ENCODE measurements around the gene FAAP20.

The FAAP20 gene

DNA sequence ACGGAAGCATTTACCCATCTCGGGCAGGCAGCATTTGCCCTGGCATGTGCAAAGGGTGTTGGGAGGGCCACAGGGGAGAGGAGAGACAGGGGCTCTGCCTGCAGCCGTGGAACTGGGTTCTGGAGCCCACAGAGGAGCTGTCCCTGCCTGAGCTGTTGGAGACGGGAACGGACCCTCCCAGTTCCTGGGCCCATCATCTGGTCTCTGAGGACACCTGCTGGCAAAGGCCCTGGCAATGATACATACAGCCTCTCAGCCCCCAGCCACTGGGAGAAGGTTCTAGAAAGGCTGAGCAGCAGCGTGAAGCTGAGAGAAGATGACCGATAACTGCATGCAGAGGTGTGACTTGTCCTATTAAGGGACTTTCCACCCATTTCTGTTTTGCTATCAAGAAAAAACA lies 31.4 kb downstream of the FAAP20 start:
- DNase-seq: no peak
- no peaks in the 10 kb centered on the region for H3K36me3 ChIP-seq (replicated peaks; ENCODE audit: insufficient read depth, low read length)
- TF ChIP-seq, protein P1, sequence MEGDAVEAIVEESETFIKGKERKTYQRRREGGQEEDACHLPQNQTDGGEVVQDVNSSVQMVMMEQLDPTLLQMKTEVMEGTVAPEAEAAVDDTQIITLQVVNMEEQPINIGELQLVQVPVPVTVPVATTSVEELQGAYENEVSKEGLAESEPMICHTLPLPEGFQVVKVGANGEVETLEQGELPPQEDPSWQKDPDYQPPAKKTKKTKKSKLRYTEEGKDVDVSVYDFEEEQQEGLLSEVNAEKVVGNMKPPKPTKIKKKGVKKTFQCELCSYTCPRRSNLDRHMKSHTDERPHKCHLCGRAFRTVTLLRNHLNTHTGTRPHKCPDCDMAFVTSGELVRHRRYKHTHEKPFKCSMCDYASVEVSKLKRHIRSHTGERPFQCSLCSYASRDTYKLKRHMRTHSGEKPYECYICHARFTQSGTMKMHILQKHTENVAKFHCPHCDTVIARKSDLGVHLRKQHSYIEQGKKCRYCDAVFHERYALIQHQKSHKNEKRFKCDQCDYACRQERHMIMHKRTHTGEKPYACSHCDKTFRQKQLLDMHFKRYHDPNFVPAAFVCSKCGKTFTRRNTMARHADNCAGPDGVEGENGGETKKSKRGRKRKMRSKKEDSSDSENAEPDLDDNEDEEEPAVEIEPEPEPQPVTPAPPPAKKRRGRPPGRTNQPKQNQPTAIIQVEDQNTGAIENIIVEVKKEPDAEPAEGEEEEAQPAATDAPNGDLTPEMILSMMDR (IDR thresholded peaks at IDR 0.05; ENCODE audit: low read length): no peak
- no peak for TF ChIP-seq EZH2 (optimal IDR thresholded peaks at IDR 0.05; ENCODE audit: low read depth, low read length)
- TF ChIP-seq EZH2phosphoT487 (IDR thresholded peaks at IDR 0.05; ENCODE audit: low read length): no peak
- no peaks in the 10 kb centered on the region for H3K4me1 ChIP-seq (ENCODE audit: low read length)
- H2AFZ ChIP-seq (ENCODE audit: low read length): no peak overlapping the region
- no peak overlapping the region for H3K4me2 ChIP-seq (ENCODE audit: low read depth, low read length)
- H3K9me2 ChIP-seq (replicated peaks; ENCODE audit: insufficient read depth, low read length): no peaks in the 10 kb centered on the region
- no peaks in the 10 kb centered on the region for H3K9me3 ChIP-seq (replicated peaks; ENCODE audit: insufficient read depth, low read length)
- peaks cover 95% of the 10 kb centered on the region for H3K27me3 ChIP-seq (replicated peaks; ENCODE audit: insufficient read depth, low read length)
- H3F3A ChIP-seq (ENCODE audit: insufficient read depth, low read length): no peaks in the 10 kb centered on the region
- no peak overlapping the region for H3K9ac ChIP-seq (ENCODE audit: low read length)
- no peaks in the 10 kb centered on the region for H3K79me2 ChIP-seq (ENCODE audit: low read length)
- no peaks in the 10 kb centered on the region for H4K20me1 ChIP-seq (ENCODE audit: insufficient read depth, low read length)
- H3K27ac ChIP-seq (ENCODE audit: low read length): no peak overlapping the region
- H3K4me3 ChIP-seq (ENCODE audit: low read length): no peak overlapping the region

- DNase-seq: no peak
- no peak overlapping the region for H3K4me3 ChIP-seq (ENCODE audit: low read length)
- H3K79me2 ChIP-seq (ENCODE audit: low read length): no peaks in the 10 kb centered on the region
- H3K36me3 ChIP-seq (replicated peaks; ENCODE audit: insufficient read depth, low read length): no peaks in the 10 kb centered on the region
- peaks cover 95% of the 10 kb centered on the region for H3K27me3 ChIP-seq (replicated peaks; ENCODE audit: insufficient read depth, low read length)
- H3K27ac ChIP-seq (ENCODE audit: low read length): no peak overlapping the region
- no peak overlapping the region for H3K9ac ChIP-seq (ENCODE audit: low read length)
- no peak overlapping the region for H3K4me2 ChIP-seq (ENCODE audit: low read depth, low read length)
- H3K4me1 ChIP-seq (ENCODE audit: low read length): no peaks in the 10 kb centered on the region
- no peaks in the 10 kb centered on the region for H3K9me3 ChIP-seq (replicated peaks; ENCODE audit: insufficient read depth, low read length)
- H3K9me2 ChIP-seq (replicated peaks; ENCODE audit: insufficient read depth, low read length): no peaks in the 10 kb centered on the region
- no peak overlapping the region for H2AFZ ChIP-seq (ENCODE audit: low read length)
- H4K20me1 ChIP-seq (ENCODE audit: insufficient read depth, low read length): no peaks in the 10 kb centered on the region
- TF ChIP-seq EZH2phosphoT487 (IDR thresholded peaks at IDR 0.05; ENCODE audit: low read length): no peak
- no peak for TF ChIP-seq EZH2 (optimal IDR thresholded peaks at IDR 0.05; ENCODE audit: low read depth, low read length)
- TF ChIP-seq, protein P1 (IDR thresholded peaks at IDR 0.05; ENCODE audit: low read length): no peak
- H3F3A ChIP-seq (ENCODE audit: insufficient read depth, low read length): no peaks in the 10 kb centered on the region
Observed at GRCh38 chr1:2160451-2161300, 33.9 kb downstream of the FAAP20 start.

GRCh38 chr1:2159124-2159523 lies 35.4 kb downstream of the FAAP20 start:
- no peaks in the 10 kb centered on the region for H3F3A ChIP-seq (ENCODE audit: insufficient read depth, low read length)
- H3K27me3 ChIP-seq (replicated peaks; ENCODE audit: insufficient read depth, low read length): peaks cover 95% of the 10 kb centered on the region
- no peaks in the 10 kb centered on the region for H3K79me2 ChIP-seq (ENCODE audit: low read length)
- DNase-seq: no peak
- no peak overlapping the region for H3K9ac ChIP-seq (ENCODE audit: low read length)
- H3K4me1 ChIP-seq (ENCODE audit: low read length): no peaks in the 10 kb centered on the region
- H3K4me2 ChIP-seq (ENCODE audit: low read depth, low read length): no peak overlapping the region
- no peak overlapping the region for H3K4me3 ChIP-seq (ENCODE audit: low read length)
- H4K20me1 ChIP-seq (ENCODE audit: insufficient read depth, low read length): no peaks in the 10 kb centered on the region
- TF ChIP-seq EZH2phosphoT487 (IDR thresholded peaks at IDR 0.05; ENCODE audit: low read length): no peak
- TF ChIP-seq, protein P1 (IDR thresholded peaks at IDR 0.05; ENCODE audit: low read length): no peak
- no peak for TF ChIP-seq EZH2 (optimal IDR thresholded peaks at IDR 0.05; ENCODE audit: low read depth, low read length)
- no peak overlapping the region for H3K27ac ChIP-seq (ENCODE audit: low read length)
- H3K36me3 ChIP-seq (replicated peaks; ENCODE audit: insufficient read depth, low read length): no peaks in the 10 kb centered on the region
- H2AFZ ChIP-seq (ENCODE audit: low read length): no peak overlapping the region
- H3K9me2 ChIP-seq (replicated peaks; ENCODE audit: insufficient read depth, low read length): no peaks in the 10 kb centered on the region
- H3K9me3 ChIP-seq (replicated peaks; ENCODE audit: insufficient read depth, low read length): no peaks in the 10 kb centered on the region
